ENCODE results near the gene CCL17. TPM values are rescaled to one million over a fixed set of nuclear protein-coding genes. Genes with fewer than 3 reads are reported as not detected.

The CCL17 gene
- total RNA-seq, 1 donor from 2014 or later: 7.0 TPM

- Mint-ChIP-seq H3K4me1 (peaks cover 70% of the 10 kb centered on the region), H3K36me3 (ENCODE audit: low read depth) (no peaks in the 10 kb centered on the region), H3K4me3 (peak overlapping the region; percentile 1), H3K9me3 (no peaks in the 10 kb centered on the region), H3K27ac (peak overlapping the region; percentile 84), H3K27me3 (no peaks in the 10 kb centered on the region)
- ChIA-PET CTCF (no interaction called here), POLR2A (interaction anchor here (1.1 to 1.6 kb wide), 2 partner anchors 30 to 33 kb away, joined by 7 to 10 read pairs; no protein-coding TSS in a partner anchor)
- TF ChIP-seq CTCF (IDR thresholded peaks at IDR 0.05): no peak
- intact Hi-C loops (cut with micrococcal nuclease): loop anchor here (1.0 kb wide), 1 partner anchor 30 kb away; no protein-coding TSS in a partner anchor
- ATAC-seq (ENCODE audit: low read depth) (no peak), DNase-seq (no peak)
Observed at GRCh38 chr16:57383276-57384247, 21.0 kb upstream of the CCL17 start.

- Mint-ChIP-seq H3K9me3 (no peaks in the 10 kb centered on the region), H3K4me3 (peak overlapping the region; percentile 41), H3K27ac (peak overlapping the region; percentile 84), H3K27me3 (no peaks in the 10 kb centered on the region), H3K4me1 (peaks cover 78% of the 10 kb centered on the region), H3K36me3 (ENCODE audit: low read depth) (no peaks in the 10 kb centered on the region)
- ChIA-PET CTCF (no interaction called here), POLR2A (interaction anchor here (0.7 to 1.6 kb wide), 4 partner anchors 29 to 45 kb away, joined by 7 to 12 read pairs (median 8); no protein-coding TSS in a partner anchor)
- no peak for TF ChIP-seq CTCF (IDR thresholded peaks at IDR 0.05)
- ATAC-seq (ENCODE audit: low read depth): peak; percentile 55
- DNase-seq: peak; percentile 40
- intact Hi-C loops (cut with micrococcal nuclease): loop anchor here (1.0 kb wide), 1 partner anchor 29 kb away; no protein-coding TSS in a partner anchor
Observed at GRCh38 chr16:57384248-57385070, 20.1 kb upstream of the CCL17 start.

- TF ChIP-seq CTCF (IDR thresholded peaks at IDR 0.05): no peak
- ATAC-seq (ENCODE audit: low read depth) (no peak), DNase-seq (no peak)
- Mint-ChIP-seq H3K36me3 (ENCODE audit: low read depth) (no peaks in the 10 kb centered on the region), H3K4me3 (peak overlapping the region; percentile 41), H3K27me3 (no peaks in the 10 kb centered on the region), H3K27ac (peak overlapping the region; percentile 84), H3K9me3 (no peaks in the 10 kb centered on the region), H3K4me1 (peaks cover 82% of the 10 kb centered on the region)
- intact Hi-C loops (cut with micrococcal nuclease): no loop called here
- ChIA-PET CTCF (no interaction called here), POLR2A (interaction anchor here (0.7 to 1.6 kb wide), 4 partner anchors 28 to 46 kb away, joined by 7 to 12 read pairs (median 8); no protein-coding TSS in a partner anchor)
Observed at GRCh38 chr16:57385083-57385482, 19.5 kb upstream of the CCL17 start.

- CTCF ChIA-PET: no interaction called here
- ATAC-seq (ENCODE audit: low read depth): no peak
- intact Hi-C loops (cut with micrococcal nuclease): no loop called here
- Mint-ChIP-seq H3K9me3 (no peaks in the 10 kb centered on the region), H3K4me3 (no peak overlapping the region), H3K4me1 (peaks cover 69% of the 10 kb centered on the region), H3K27me3 (no peaks in the 10 kb centered on the region), H3K36me3 (ENCODE audit: low read depth) (no peaks in the 10 kb centered on the region), H3K27ac (no peak overlapping the region)
- no peak for TF ChIP-seq CTCF (IDR thresholded peaks at IDR 0.05)
- POLR2A ChIA-PET: interaction anchor here (1.1 to 2.7 kb wide), 2 partner anchors 14 to 26 kb away, joined by 4 to 22 read pairs; no protein-coding TSS in a partner anchor
- no peak for DNase-seq
Observed at GRCh38 chr16:57386381-57386951, 18.1 kb upstream of the CCL17 start.

Measured in activated B cell treated with CpG ODN at 0.5 μM for 24 hours (primary cell).